GM12864 (cell line): ENCODE results near the gene SPATA16.

Experiments used
- DNase-seq: peaks from one replicate; pipeline ENCODE4 v3.0.0-alpha.2; 2011; ENCODE audit warnings: low read depth
- H3K4me3 ChIP-seq: 2 replicates; pipeline ENCODE4 v1.5.1; 2011; ENCODE audit warnings: mild to moderate bottlenecking, low read depth, low read length, control low read depth
- CTCF ChIP-seq: IDR thresholded peaks from 2 replicates; pipeline ENCODE4 v1.5.1; 2011; ENCODE audit warnings: low read depth, mild to moderate bottlenecking, moderate library complexity, low read length, control low read depth, inconsistent platforms; ENCODE audit errors: missing control alignments

SPATA16 gene

GRCh38 chr3:172840913-172841312, 300.1 kb downstream of the SPATA16 start:
- no peak overlapping the region for H3K4me3 ChIP-seq
- no peak for TF ChIP-seq CTCF
- no peak for DNase-seq

- no peak for TF ChIP-seq CTCF
- DNase-seq: no peak
- H3K4me3 ChIP-seq: no peak overlapping the region
Observed at GRCh38 chr3:172840463-172840862, 300.6 kb downstream of the SPATA16 start.

GRCh38 chr3:172839679-172840078, 301.4 kb downstream of the SPATA16 start:
- DNase-seq: no peak
- no peak for TF ChIP-seq CTCF
- H3K4me3 ChIP-seq: no peak overlapping the region
